Subcutaneous adipose tissue (tissue), 4 donors: ENCODE data around the gene MYO1E. TPM values are rescaled to one million over a fixed set of nuclear protein-coding genes. Genes with fewer than 3 reads are reported as not detected.

Experiments
- total RNA-seq, 4 donors: library from RNA; depleted of rRNA; stranded (reverse); fragments of >200 nt; gene quantifications; one replicate each; pipeline ENCODE4 v1.1.0, GENCODE V29; 2016
- TF ChIP-seq, protein P1 (sequence below): fragments of 450-650 bp; IDR thresholded peaks from one replicate; pipeline ENCODE4 v1.5.1; 2016; ENCODE audit warnings: low read depth, mild to moderate bottlenecking, control low read depth, antibody characterized with exemption, moderate library complexity

Gene MYO1E
- total RNA-seq, 4 donors from 2014 or later: 34.1 to 188 (median 91.7) TPM

- TF ChIP-seq, protein P1, sequence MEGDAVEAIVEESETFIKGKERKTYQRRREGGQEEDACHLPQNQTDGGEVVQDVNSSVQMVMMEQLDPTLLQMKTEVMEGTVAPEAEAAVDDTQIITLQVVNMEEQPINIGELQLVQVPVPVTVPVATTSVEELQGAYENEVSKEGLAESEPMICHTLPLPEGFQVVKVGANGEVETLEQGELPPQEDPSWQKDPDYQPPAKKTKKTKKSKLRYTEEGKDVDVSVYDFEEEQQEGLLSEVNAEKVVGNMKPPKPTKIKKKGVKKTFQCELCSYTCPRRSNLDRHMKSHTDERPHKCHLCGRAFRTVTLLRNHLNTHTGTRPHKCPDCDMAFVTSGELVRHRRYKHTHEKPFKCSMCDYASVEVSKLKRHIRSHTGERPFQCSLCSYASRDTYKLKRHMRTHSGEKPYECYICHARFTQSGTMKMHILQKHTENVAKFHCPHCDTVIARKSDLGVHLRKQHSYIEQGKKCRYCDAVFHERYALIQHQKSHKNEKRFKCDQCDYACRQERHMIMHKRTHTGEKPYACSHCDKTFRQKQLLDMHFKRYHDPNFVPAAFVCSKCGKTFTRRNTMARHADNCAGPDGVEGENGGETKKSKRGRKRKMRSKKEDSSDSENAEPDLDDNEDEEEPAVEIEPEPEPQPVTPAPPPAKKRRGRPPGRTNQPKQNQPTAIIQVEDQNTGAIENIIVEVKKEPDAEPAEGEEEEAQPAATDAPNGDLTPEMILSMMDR: no peak
Measured at GRCh38 chr15:59116141-59116540, 256.5 kb downstream of the MYO1E start.

DNA sequence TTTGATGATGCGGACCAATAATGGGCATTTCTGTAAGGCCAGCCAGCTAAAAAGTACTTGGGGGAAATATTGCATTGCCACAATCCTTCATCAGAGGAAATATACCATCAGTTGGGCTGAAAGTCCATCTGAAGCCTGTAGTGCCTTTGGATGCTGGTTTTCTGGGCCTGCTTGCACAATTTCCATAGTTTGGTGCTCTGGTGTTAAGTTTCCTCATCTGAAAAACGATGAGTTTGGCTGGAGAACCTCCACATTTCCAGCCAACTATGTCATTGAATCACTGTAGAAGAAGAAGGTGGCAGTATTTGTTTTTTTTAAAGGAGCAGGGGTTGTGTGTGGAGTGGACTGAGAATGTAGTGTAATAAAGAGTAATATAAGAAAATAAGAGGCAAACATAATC lies 257.6 kb downstream of the MYO1E start:
- TF ChIP-seq, protein P1: no peak

- TF ChIP-seq, protein P1: no peak
Measured at GRCh38 chr15:59111251-59111650, 261.4 kb downstream of the MYO1E start.

- TF ChIP-seq, protein P1: no peak
Measured at GRCh38 chr15:59105854-59106253, 266.8 kb downstream of the MYO1E start.

DNA sequence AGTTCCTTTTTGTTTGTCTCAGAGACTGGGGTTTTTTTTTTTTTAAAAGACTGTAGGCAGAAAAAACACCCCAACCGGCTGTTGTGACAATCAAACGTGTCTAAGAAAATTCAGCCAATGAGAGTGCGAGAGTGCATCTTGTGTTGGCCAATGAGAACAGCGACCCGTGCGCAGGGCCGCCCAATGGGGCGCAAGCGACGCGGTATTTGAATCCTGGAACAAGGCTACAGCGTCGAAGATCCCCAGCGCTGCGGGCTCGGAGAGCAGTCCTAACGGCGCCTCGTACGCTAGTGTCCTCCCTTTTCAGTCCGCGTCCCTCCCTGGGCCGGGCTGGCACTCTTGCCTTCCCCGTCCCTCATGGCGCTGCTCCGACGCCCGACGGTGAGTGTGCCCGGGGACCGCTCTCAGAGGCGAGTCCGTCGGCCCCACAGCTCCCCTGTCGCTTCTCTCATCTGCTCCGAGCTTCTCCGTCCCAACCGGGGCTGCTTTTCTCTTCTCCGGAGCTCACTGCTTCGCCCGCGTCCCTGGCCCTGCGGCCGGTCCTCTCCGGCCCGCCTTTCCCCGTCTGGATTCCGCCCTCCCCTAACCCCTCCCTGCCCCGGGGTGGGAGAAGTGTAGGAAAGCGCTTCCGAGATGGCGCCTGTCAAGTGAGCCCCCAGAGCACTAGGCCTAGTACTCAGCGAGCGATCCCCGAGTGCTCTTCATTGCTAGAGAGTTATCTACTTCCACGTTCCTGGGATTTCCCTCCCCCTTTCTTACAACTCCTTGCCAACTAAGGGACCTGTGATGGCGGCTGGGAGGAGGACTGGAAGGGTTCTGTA lies 267.5 kb downstream of the MYO1E start, which contains the start of gene CCNB2:
Gene CCNB2, plus strand, starts transcription at position 235 of the 821 bp plus-strand sequence. Its CDS starts 123 bp downstream, at position 358.
- TF ChIP-seq, protein P1: no peak

- TF ChIP-seq, protein P1: no peak
Measured at GRCh38 chr15:59104602-59104911, 268.1 kb downstream of the MYO1E start.

- TF ChIP-seq, protein P1: no peak
Measured at GRCh38 chr15:59099162-59099685, 273.4 kb downstream of the MYO1E start.
